ENCODE measurements around the gene ACTN1. TPM values are rescaled to one million over a fixed set of nuclear protein-coding genes. Genes with fewer than 3 reads are reported as not detected.

Gene ACTN1
- total and polyA plus RNA-seq, 5 experiments from 2014 or later: 144 to 436 (median 333) TPM

GRCh38 chr14:68983191-68983590, 4.1 kb upstream of the ACTN1 start:
- Mint-ChIP-seq H3K4me1 (peaks cover 20 to 36% (median 26%) of the 10 kb centered on the region in 4 donors), H3K36me3 (no peaks in the 10 kb centered on the region), H3K9me3 (no peaks in the 10 kb centered on the region), H3K4me3 (no peak overlapping the region), H3K27ac (peak overlapping the region in 1 of 10 donors; percentile 0), H3K27me3 (no peaks in the 10 kb centered on the region)
- DNase-seq (no peak), ATAC-seq (no peak)
- POLR2A ChIA-PET: interaction anchor here (1.1 to 11.1 kb wide), 3 partner anchors 26 to 71 kb away, joined by 3 to 446 read pairs (median 4); no protein-coding TSS in a partner anchor

GRCh38 chr14:68982581-68982980, 3.5 kb upstream of the ACTN1 start:
- POLR2A ChIA-PET: interaction anchor here (0.6 to 11.1 kb wide), 4 partner anchors 10 to 88 kb away, joined by 3 to 446 read pairs (median 5); no protein-coding TSS in a partner anchor
- ATAC-seq (no peak), DNase-seq (no peak)
- Mint-ChIP-seq H3K27ac (peak overlapping the region in 3 of 10 donors; percentile 45 to 66 (median 59)), H3K36me3 (no peaks in the 10 kb centered on the region), H3K4me1 (peaks cover 20 to 36% (median 26%) of the 10 kb centered on the region in 4 donors), H3K9me3 (no peaks in the 10 kb centered on the region), H3K27me3 (no peaks in the 10 kb centered on the region), H3K4me3 (no peak overlapping the region)

GRCh38 chr14:68981539-68981976, 2.5 kb upstream of the ACTN1 start:
- Mint-ChIP-seq H3K4me1 (peaks cover 28 to 37% (median 30%) of the 10 kb centered on the region in 4 donors), H3K27ac (peak overlapping the region; percentile 42 to 98 (median 65)), H3K4me3 (peak overlapping the region in 1 of 10 donors; percentile 50), H3K36me3 (peaks cover 0 to 8% (median 3%) of the 10 kb centered on the region in 3 donors), H3K9me3 (no peaks in the 10 kb centered on the region), H3K27me3 (no peaks in the 10 kb centered on the region)
- DNase-seq (no peak), ATAC-seq (no peak)
- POLR2A ChIA-PET: interaction anchor here (1.5 to 11.1 kb wide), 2 partner anchors 11 to 24 kb away, joined by 6 to 446 read pairs; no protein-coding TSS in a partner anchor

GRCh38 chr14:68981139-68981538, 2.0 kb upstream of the ACTN1 start:
- DNase-seq (peak in 3 of 10 donors; percentile 23 to 57 (median 40)), ATAC-seq (peak; percentile 6 to 39)
- H3K9me3 Mint-ChIP-seq: no peaks in the 10 kb centered on the region
- H3K27ac Mint-ChIP-seq: peak overlapping the region; percentile 42 to 98 (median 65)
- no peaks in the 10 kb centered on the region for H3K27me3 Mint-ChIP-seq
- peak overlapping the region in 8 of 10 donors; percentile 34 to 82 (median 50) for H3K4me3 Mint-ChIP-seq
- H3K36me3 Mint-ChIP-seq: peaks cover 0 to 8% (median 3%) of the 10 kb centered on the region in 3 donors
- POLR2A ChIA-PET: interaction anchor here (0.8 to 11.1 kb wide), 3 partner anchors 11 to 32 kb away, joined by 4 to 446 read pairs (median 6); no protein-coding TSS in a partner anchor
- H3K4me1 Mint-ChIP-seq: peaks cover 32 to 41% (median 33%) of the 10 kb centered on the region in 4 donors

- POLR2A ChIA-PET: interaction anchor here (0.8 to 11.1 kb wide), 10 partner anchors 9 to 185 kb away, joined by 3 to 446 read pairs (median 4); no protein-coding TSS in a partner anchor
- H3K4me3 Mint-ChIP-seq: peak overlapping the region; percentile 92 to 99 (median 96)
- H3K27ac Mint-ChIP-seq: peak overlapping the region; percentile 85 to 98 (median 94)
Measured at GRCh38 chr14:68979722-68980451, 785 bp upstream of the ACTN1 start.

GRCh38 chr14:68978172-68978911, 760 bp downstream of the ACTN1 start:
- Mint-ChIP-seq H3K9me3 (no peaks in the 10 kb centered on the region), H3K36me3 (peaks cover 8 to 28% (median 16%) of the 10 kb centered on the region in 3 donors), H3K27ac (peak overlapping the region; percentile 78 to 100 (median 100)), H3K4me1 (peaks cover 38 to 65% (median 55%) of the 10 kb centered on the region in 4 donors), H3K27me3 (no peaks in the 10 kb centered on the region), H3K4me3 (peak overlapping the region; percentile 82 to 99 (median 94))
- ATAC-seq: peak; percentile 45 to 54
- DNase-seq: peak; percentile 32 to 86 (median 69)
- POLR2A ChIA-PET: interaction anchor here (0.6 to 11.1 kb wide), 12 partner anchors 21 to 183 kb away, joined by 3 to 446 read pairs (median 6); no protein-coding TSS in a partner anchor

More at GRCh38 chr14:68979722-68980451, 785 bp upstream of the ACTN1 start:
- no peak for DNase-seq
- H3K27me3 Mint-ChIP-seq: no peaks in the 10 kb centered on the region
- no peak for ATAC-seq
- no peaks in the 10 kb centered on the region for H3K9me3 Mint-ChIP-seq
- peaks cover 34 to 53% (median 45%) of the 10 kb centered on the region in 4 donors for H3K4me1 Mint-ChIP-seq
- peaks cover 4 to 14% (median 6%) of the 10 kb centered on the region in 3 donors for H3K36me3 Mint-ChIP-seq

- Mint-ChIP-seq H3K9me3 (peaks cover 0 to 4% (median 0%) of the 10 kb centered on the region in 9 donors), H3K4me3 (peak overlapping the region; percentile 82 to 99 (median 94)), H3K27ac (peak overlapping the region; percentile 96 to 100 (median 100)), H3K4me1 (peaks cover 36 to 65% (median 61%) of the 10 kb centered on the region in 4 donors), H3K36me3 (peaks cover 8 to 34% (median 22%) of the 10 kb centered on the region in 3 donors), H3K27me3 (no peaks in the 10 kb centered on the region)
- ATAC-seq (peak; percentile 16 to 22), DNase-seq (peak in 8 of 10 donors; percentile 26 to 78 (median 56))
- POLR2A ChIA-PET: interaction anchor here (0.6 to 11.1 kb wide), 13 partner anchors 20 to 183 kb away, joined by 3 to 446 read pairs (median 6); no protein-coding TSS in a partner anchor
Measured at GRCh38 chr14:68977718-68978171, 1.4 kb downstream of the ACTN1 start.

GRCh38 chr14:68977180-68977717, 1.9 kb downstream of the ACTN1 start:
- H3K27me3 Mint-ChIP-seq: no peaks in the 10 kb centered on the region
- H3K36me3 Mint-ChIP-seq: peaks cover 8 to 39% (median 27%) of the 10 kb centered on the region in 3 donors
- H3K9me3 Mint-ChIP-seq: peaks cover 0 to 4% (median 0%) of the 10 kb centered on the region in 9 donors
- H3K27ac Mint-ChIP-seq: peak overlapping the region; percentile 96 to 100 (median 100)
- peaks cover 38 to 70% (median 66%) of the 10 kb centered on the region in 4 donors for H3K4me1 Mint-ChIP-seq
- peak overlapping the region; percentile 82 to 99 (median 94) for H3K4me3 Mint-ChIP-seq
- ATAC-seq (peak; percentile 2 to 9), DNase-seq (peak in 2 of 10 donors; percentile 47)
- POLR2A ChIA-PET: interaction anchor here (0.7 to 11.1 kb wide), 14 partner anchors 20 to 182 kb away, joined by 3 to 446 read pairs (median 6); no protein-coding TSS in a partner anchor

- peaks cover 40 to 71% (median 68%) of the 10 kb centered on the region in 4 donors for H3K4me1 Mint-ChIP-seq
- POLR2A ChIA-PET: interaction anchor here (0.6 to 11.1 kb wide), 12 partner anchors 19 to 534 kb away, joined by 3 to 446 read pairs (median 6); no protein-coding TSS in a partner anchor
- peaks cover 0 to 4% (median 0%) of the 10 kb centered on the region in 9 donors for H3K9me3 Mint-ChIP-seq
Measured at GRCh38 chr14:68976160-68977067, 2.7 kb downstream of the ACTN1 start.

GRCh38 chr14:68975667-68976066, 3.4 kb downstream of the ACTN1 start:
- peak overlapping the region; percentile 82 to 99 (median 94) for H3K4me3 Mint-ChIP-seq
- POLR2A ChIA-PET: interaction anchor here (0.6 to 11.1 kb wide), 7 partner anchors 18 to 533 kb away, joined by 3 to 446 read pairs (median 7); no protein-coding TSS in a partner anchor
- ATAC-seq (no peak), DNase-seq (no peak)
- peaks cover 44 to 74% (median 70%) of the 10 kb centered on the region in 4 donors for H3K4me1 Mint-ChIP-seq
- peaks cover 8 to 49% (median 30%) of the 10 kb centered on the region in 3 donors for H3K36me3 Mint-ChIP-seq
- peak overlapping the region; percentile 96 to 100 (median 100) for H3K27ac Mint-ChIP-seq
- peaks cover 0 to 4% (median 0%) of the 10 kb centered on the region in 9 donors for H3K9me3 Mint-ChIP-seq
- no peaks in the 10 kb centered on the region for H3K27me3 Mint-ChIP-seq

More at GRCh38 chr14:68976160-68977067, 2.7 kb downstream of the ACTN1 start:
- DNase-seq: no peak
- Mint-ChIP-seq H3K4me3 (peak overlapping the region; percentile 82 to 99 (median 94)), H3K36me3 (peaks cover 8 to 47% (median 30%) of the 10 kb centered on the region in 3 donors), H3K27me3 (no peaks in the 10 kb centered on the region), H3K27ac (peak overlapping the region; percentile 96 to 100 (median 100))
- no peak for ATAC-seq
